Liver (tissue), 9 donors: ENCODE data around the gene AGPAT1. TPM values are rescaled to one million over a fixed set of nuclear protein-coding genes. Genes with fewer than 3 reads are reported as not detected.
"Not testable (repeated sequence)": the region's sequence is repeated elsewhere in the genome, so short reads cannot be mapped to it uniquely, and the experiment has no call there.

ENCODE experiments used
- DNase-seq: peaks from one replicate; pipeline ENCODE4 v3.0.0-alpha.2; 2017; ENCODE audit warnings: low spot score
- H3K27ac ChIP-seq, 2 donors: one replicate each; pipeline ENCODE4 v1.7.0; 2013; ENCODE audit warnings: inconsistent platforms in 2 of 2, low read length in 2 of 2, control low read depth in 1 of 2, low read depth in 1 of 2, mild to moderate bottlenecking in 1 of 2
- H3K27me3 ChIP-seq, 4 donors: one replicate each; pipeline versions ENCODE4 v1.6.1 to v1.7.0; 2013; ENCODE audit warnings: low read length in 3 of 4, inconsistent platforms in 1 of 4, mild to moderate bottlenecking in 1 of 4, moderate library complexity in 1 of 4; ENCODE audit not compliant: control insufficient read depth in 4 of 4, insufficient read depth in 4 of 4
- H3K36me3 ChIP-seq, 4 donors: one replicate each; pipeline versions ENCODE4 v1.6.1 to v1.7.0; 2013; ENCODE audit warnings: low read length in 3 of 4, mild to moderate bottlenecking in 3 of 4, low read depth in 1 of 4, moderate library complexity in 1 of 4; ENCODE audit not compliant: control insufficient read depth in 4 of 4, insufficient read depth in 3 of 4
- H3K4me1 ChIP-seq, 4 donors: one replicate each; pipeline versions ENCODE4 v1.6.1 to v1.7.0; 2013; ENCODE audit warnings: low read length in 3 of 4, mild to moderate bottlenecking in 3 of 4, moderate library complexity in 1 of 4; ENCODE audit not compliant: control insufficient read depth in 4 of 4, insufficient read depth in 4 of 4
- H3K4me3 ChIP-seq, 3 donors: one replicate each; pipeline versions ENCODE4 v1.6.1 to v1.7.0; 2013; ENCODE audit warnings: low read length in 3 of 3, control low read depth in 1 of 3, low read depth in 1 of 3, mild to moderate bottlenecking in 1 of 3
- H3K9ac ChIP-seq, 2 donors: one replicate each; pipeline ENCODE4 v1.7.0; 2013; ENCODE audit warnings: low read length in 2 of 2, mild to moderate bottlenecking in 2 of 2, moderate library complexity in 2 of 2, control low read depth in 1 of 2, low read depth in 1 of 2
- H3K9me3 ChIP-seq, 4 donors: one replicate each; pipeline versions ENCODE4 v1.6.1 to v1.7.0; 2013; ENCODE audit warnings: low read length in 3 of 4; ENCODE audit not compliant: control insufficient read depth in 4 of 4
- ATF3 ChIP-seq: IDR thresholded peaks from 2 replicates; pipeline ENCODE4 v1.6.1; 2016; ENCODE audit warnings: antibody characterized with exemption
- CTCF ChIP-seq: fragments of 150-350 bp; IDR thresholded peaks from 2 replicates; pipeline ENCODE4 v1.5.1; 2017; ENCODE audit warnings: improper control_type of control experiment, low read depth, low read length; ENCODE audit not compliant: missing input control
- EGR1 ChIP-seq, 2 donors: IDR thresholded peaks; 2 replicates each; pipeline ENCODE4 v1.6.1; 2016 to 2018; ENCODE audit warnings: antibody characterized with exemption in 2 of 2, low read depth in 2 of 2
- FOXA1 ChIP-seq: IDR thresholded peaks from 2 replicates; pipeline ENCODE4 v1.6.1; 2016; ENCODE audit warnings: antibody characterized with exemption
- FOXA2 ChIP-seq: IDR thresholded peaks from 2 replicates; pipeline ENCODE4 v1.6.1; 2016; ENCODE audit warnings: antibody characterized with exemption
- GABPA ChIP-seq, 2 donors: IDR thresholded peaks in 1 of 2; conservative IDR thresholded peaks in 1 of 2; 2 replicates each; pipeline ENCODE4 v1.6.1; 2016; ENCODE audit warnings: antibody characterized with exemption in 2 of 2, mild to moderate bottlenecking in 1 of 2, moderate library complexity in 1 of 2
- HNF4A ChIP-seq, 2 donors: conservative IDR thresholded peaks; 2 replicates each; pipeline ENCODE4 v1.6.1; 2016; ENCODE audit warnings: antibody characterized with exemption in 2 of 2, mild to moderate bottlenecking in 2 of 2
- HNF4G ChIP-seq: IDR thresholded peaks from 2 replicates; pipeline ENCODE4 v1.6.1; 2016; ENCODE audit warnings: antibody characterized with exemption
- JUND ChIP-seq, 2 donors: IDR thresholded peaks; 2 replicates each; pipeline ENCODE4 v1.6.1; 2016; ENCODE audit warnings: antibody characterized with exemption in 2 of 2
- MAX ChIP-seq: IDR thresholded peaks from 2 replicates; pipeline ENCODE4 v1.6.1; 2016; ENCODE audit warnings: antibody characterized with exemption
- NR2F2 ChIP-seq: IDR thresholded peaks from 2 replicates; pipeline ENCODE4 v1.6.1; 2016; ENCODE audit warnings: antibody characterized with exemption
- RAD21 ChIP-seq, 2 donors: IDR thresholded peaks; 2 replicates each; pipeline ENCODE4 v1.6.1; 2016; ENCODE audit warnings: antibody characterized with exemption in 2 of 2, mild to moderate bottlenecking in 2 of 2
- REST ChIP-seq: IDR thresholded peaks from 2 replicates; pipeline ENCODE4 v1.6.1; 2016; ENCODE audit warnings: antibody characterized with exemption, mild to moderate bottlenecking
- RXRA ChIP-seq, 2 donors: IDR thresholded peaks; 2 replicates each; pipeline ENCODE4 v1.6.1; 2017 to 2018; ENCODE audit warnings: antibody characterized with exemption in 2 of 2, mild to moderate bottlenecking in 1 of 2
- SP1 ChIP-seq: IDR thresholded peaks from 2 replicates; pipeline ENCODE4 v1.6.1; 2018; ENCODE audit warnings: antibody characterized with exemption, mild to moderate bottlenecking
- TAF1 ChIP-seq: conservative IDR thresholded peaks from 2 replicates; pipeline ENCODE4 v1.6.1; 2016; ENCODE audit warnings: antibody characterized with exemption, mild to moderate bottlenecking
- YY1 ChIP-seq: IDR thresholded peaks from 2 replicates; pipeline ENCODE4 v1.6.1; 2016; ENCODE audit warnings: antibody characterized with exemption, mild to moderate bottlenecking
- WGBS: extraction: QIAGEN DNeasy Blood & Tissue Kit; methylation state at CpG from one replicate; pipeline ENCODE4 v1.1.7; 2013; 5-methylcytosine and 5-hydroxymethylcytosine counted together
- polyA plus RNA-seq, 2 donors: library from polyadenylated mRNA; stranded (reverse) in 1 of 2; unstranded in 1 of 2; fragments of 200-250 nt in 1 of 2; fragments of >200 nt in 1 of 2; fragmentation: Nextera tagmentation in 1 of 2; extraction: Ambion mirVana in 1 of 2; gene quantifications; one replicate each; pipeline versions ENCODE4 v1.2.1 to v1.2.3, GENCODE V29; 2013 to 2015
- total RNA-seq, 2 donors: library from RNA; depleted of rRNA; stranded (reverse); fragments of >200 nt; gene quantifications; one replicate each; pipeline ENCODE4 v1.2.3, GENCODE V29; 2014
- donor health status: healthy.
- donor health status: healthy.
- donor health status: healthy.
- donor health status: healthy.
- donor health status: healthy.

The AGPAT1 gene
- total and polyA plus RNA-seq, 4 donors, result 10.4 to 45.1 (median 17.5) TPM

GRCh38 chr6:32146287-32146686 lies 29.6 kb downstream of the AGPAT1 start:
- Histone ChIP-seq H3K36me3 (no peaks in the 10 kb centered on the region), H3K4me3 (no peak overlapping the region), H3K27ac (no peak overlapping the region), H3K9me3 (peaks cover 0 to 2% (median 0%) of the 10 kb centered on the region in 4 donors), H3K4me1 (no peaks in the 10 kb centered on the region), H3K9ac (no peak overlapping the region), H3K27me3 (peaks cover 0 to 5% (median 0%) of the 10 kb centered on the region in 4 donors)
- DNase-seq, result no peak
- TF ChIP-seq JUND (IDR thresholded peaks at IDR 0.05) (no peak), REST (no peak), HNF4G (no peak), FOXA1 (no peak), EGR1 (IDR thresholded peaks at IDR 0.05; ENCODE audit: low read depth in 2 of 2) (no peak), RAD21 (IDR thresholded peaks at IDR 0.05) (no peak), FOXA2 (no peak), SP1 (no peak), HNF4A (conservative IDR thresholded peaks at IDR 0.05) (no peak), CTCF (no peak), YY1 (no peak), RXRA (IDR thresholded peaks at IDR 0.05) (no peak), TAF1 (no peak), NR2F2 (no peak), MAX (no peak), GABPA (IDR thresholded peaks at IDR 0.05 in 1 of 2, conservative IDR thresholded peaks at IDR 0.05 in 1 of 2) (no peak), ATF3 (no peak)
- 91% methylated on average over 1 of the region's 1 CpG for WGBS

- H3K9me3 ChIP-seq, DNase-seq, H3K27me3 ChIP-seq, H3K4me3 ChIP-seq, H3K9ac ChIP-seq, H3K4me1 ChIP-seq, H3K36me3 ChIP-seq, H3K27ac ChIP-seq: not testable (repeated sequence)
- WGBS, result 87% methylated on average over 7 of the region's 7 CpGs
These were observed 31.6 kb downstream of the AGPAT1 start for GRCh38 chr6:32144238-32144637.
